SU-DHL-6 (cell line): ENCODE data around the gene SAMD11.

Experiments
- CTCF ChIP-seq: fragments of 200-600 bp; sonication (generic); IDR thresholded peaks from one replicate; pipeline ENCODE4 v1.5.1; 2017; ENCODE audit warnings: antibody characterized with exemption, mild to moderate bottlenecking, low read length, moderate library complexity; ENCODE audit not compliant: insufficient read depth, poor library complexity, severe bottlenecking
- EZH2phosphoT487 ChIP-seq: fragments of 200-600 bp; sonication (generic), shearing (Covaris generic); conservative IDR thresholded peaks from 2 replicates; pipeline ENCODE4 v1.6.1; 2018; ENCODE audit warnings: mild to moderate bottlenecking, antibody characterized with exemption, low read length, moderate library complexity, mixed read lengths

- TF ChIP-seq CTCF (no peak), EZH2phosphoT487 (no peak)
Observed at GRCh38 chr1:950881-951280, 27.2 kb downstream of the SAMD11 start.
